ENCODE data around the gene ARHGAP26.

The ARHGAP26 gene

DNA sequence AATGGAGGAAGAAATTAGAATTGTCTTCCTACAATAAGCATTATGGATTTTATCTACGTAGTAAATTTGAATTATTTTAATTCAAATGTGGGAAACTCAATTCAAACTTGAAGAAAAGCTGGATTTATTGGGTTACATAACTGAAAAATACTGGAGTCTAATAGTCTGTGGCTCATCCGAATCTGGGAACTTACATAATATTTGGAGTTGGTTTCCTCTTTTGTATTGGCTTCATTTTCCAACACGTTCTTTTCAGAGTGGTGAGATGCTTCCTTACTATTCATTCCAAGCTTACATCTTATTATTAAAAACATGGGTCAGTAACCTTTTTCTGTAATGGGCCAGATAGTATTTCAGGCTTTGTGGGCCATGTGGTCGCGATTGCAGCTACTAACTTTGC lies 164.8 kb downstream of the ARHGAP26 start:
- H3K9me2 ChIP-seq (replicated peaks; ENCODE audit: control insufficient read depth, low read length) = no peaks in the 10 kb centered on the region
- no peaks in the 10 kb centered on the region for H3F3A ChIP-seq (ENCODE audit: control insufficient read depth, insufficient read depth)
- no peak overlapping the region for H3K4me3 ChIP-seq (ENCODE audit: low read length)
- H4K20me1 ChIP-seq (ENCODE audit: control insufficient read depth, insufficient read depth, low read depth, low read length) = no peaks in the 10 kb centered on the region
- H3K27ac ChIP-seq (ENCODE audit: low read depth, low read length) = no peak overlapping the region
- TF ChIP-seq EZH2phosphoT487 (IDR thresholded peaks at IDR 0.05; ENCODE audit: borderline replicate concordance, low read length) (no peak), CTCF (IDR thresholded peaks at IDR 0.05; ENCODE audit: low read depth, low read length, poor library complexity, severe bottlenecking) (no peak)
- H3K27me3 ChIP-seq (ENCODE audit: control insufficient read depth, low read length) = no peaks in the 10 kb centered on the region
- H3K4me1 ChIP-seq (ENCODE audit: control insufficient read depth, low read length) = no peaks in the 10 kb centered on the region
- no peaks in the 10 kb centered on the region for H3K9me3 ChIP-seq (ENCODE audit: control insufficient read depth, insufficient read depth, low read length)
- no peaks in the 10 kb centered on the region for H3K79me2 ChIP-seq (ENCODE audit: control insufficient read depth, low read length)
- H3K4me2 ChIP-seq (ENCODE audit: low read length) = no peak overlapping the region
- no peaks in the 10 kb centered on the region for H3K36me3 ChIP-seq (ENCODE audit: control insufficient read depth, low read length)

DNA sequence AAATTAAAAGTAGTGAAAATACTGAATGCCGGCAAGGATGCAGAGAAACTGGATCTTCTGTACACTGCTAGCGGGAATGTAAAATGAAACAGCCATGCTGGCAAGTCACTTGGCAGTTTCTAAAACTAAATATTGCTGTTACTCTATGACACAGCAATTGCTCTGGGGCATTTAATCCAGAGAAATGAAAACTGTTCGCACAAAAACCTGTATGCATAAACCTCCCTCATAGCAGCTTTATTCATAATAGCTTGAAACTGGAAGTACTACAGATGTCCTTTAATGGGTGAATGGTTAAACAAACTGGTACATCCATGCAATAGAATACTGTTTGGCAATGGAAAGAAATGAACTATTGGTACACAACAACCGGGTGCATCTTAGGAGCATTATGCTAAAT lies 167.2 kb downstream of the ARHGAP26 start:
- TF ChIP-seq EZH2phosphoT487 (IDR thresholded peaks at IDR 0.05; ENCODE audit: borderline replicate concordance, low read length) (no peak), CTCF (IDR thresholded peaks at IDR 0.05; ENCODE audit: low read depth, low read length, poor library complexity, severe bottlenecking) (no peak)
- H3K79me2 ChIP-seq (ENCODE audit: control insufficient read depth, low read length) = no peaks in the 10 kb centered on the region
- H3K4me3 ChIP-seq (ENCODE audit: low read length) = no peak overlapping the region
- no peaks in the 10 kb centered on the region for H3F3A ChIP-seq (ENCODE audit: control insufficient read depth, insufficient read depth)
- no peak overlapping the region for H3K27ac ChIP-seq (ENCODE audit: low read depth, low read length)
- no peaks in the 10 kb centered on the region for H3K9me2 ChIP-seq (replicated peaks; ENCODE audit: control insufficient read depth, low read length)
- H3K36me3 ChIP-seq (ENCODE audit: control insufficient read depth, low read length) = no peaks in the 10 kb centered on the region
- H3K4me2 ChIP-seq (ENCODE audit: low read length) = no peak overlapping the region
- H3K27me3 ChIP-seq (ENCODE audit: control insufficient read depth, low read length) = no peaks in the 10 kb centered on the region
- H3K4me1 ChIP-seq (ENCODE audit: control insufficient read depth, low read length) = no peaks in the 10 kb centered on the region
- no peaks in the 10 kb centered on the region for H4K20me1 ChIP-seq (ENCODE audit: control insufficient read depth, insufficient read depth, low read depth, low read length)
- no peaks in the 10 kb centered on the region for H3K9me3 ChIP-seq (ENCODE audit: control insufficient read depth, insufficient read depth, low read length)

GRCh38 chr5:142938266-142938880 lies 168.2 kb downstream of the ARHGAP26 start:
- Histone ChIP-seq H3K4me1 (ENCODE audit: control insufficient read depth, low read length) (no peaks in the 10 kb centered on the region), H3K4me3 (ENCODE audit: low read length) (no peak overlapping the region), H4K20me1 (ENCODE audit: control insufficient read depth, insufficient read depth, low read depth, low read length) (no peaks in the 10 kb centered on the region), H3K4me2 (ENCODE audit: low read length) (no peak overlapping the region), H3K9me2 (replicated peaks; ENCODE audit: control insufficient read depth, low read length) (no peaks in the 10 kb centered on the region), H3K79me2 (ENCODE audit: control insufficient read depth, low read length) (no peaks in the 10 kb centered on the region), H3K36me3 (ENCODE audit: control insufficient read depth, low read length) (no peaks in the 10 kb centered on the region), H3K9me3 (ENCODE audit: control insufficient read depth, insufficient read depth, low read length) (no peaks in the 10 kb centered on the region), H3K27me3 (ENCODE audit: control insufficient read depth, low read length) (no peaks in the 10 kb centered on the region), H3F3A (ENCODE audit: control insufficient read depth, insufficient read depth) (no peaks in the 10 kb centered on the region), H3K27ac (ENCODE audit: low read depth, low read length) (no peak overlapping the region)
- TF ChIP-seq CTCF (IDR thresholded peaks at IDR 0.05; ENCODE audit: low read depth, low read length, poor library complexity, severe bottlenecking) = no peak
- TF ChIP-seq EZH2phosphoT487 (IDR thresholded peaks at IDR 0.05; ENCODE audit: borderline replicate concordance, low read length) = no peak

Measured in DOHH2 (cell line).